Cardiac muscle cell (in vitro differentiated cells and primary cell): ENCODE results near the gene MYO3B. TPM values are rescaled to one million over a fixed set of nuclear protein-coding genes. Genes with fewer than 3 reads are reported as not detected.
A peak's percentile ranks its signal among the peaks of the same experiment; 100 is the strongest.

ENCODE experiments used
- DNase-seq, 2 donors: peaks; one replicate each; pipeline versions ENCODE4 v3.0.0 to v3.0.0-alpha.2; 2010 to 2017; ENCODE audit warnings: low read depth in 1 of 2, low spot score in 1 of 2
- H3K27ac ChIP-seq: fragments of 200-600 bp; sonication (generic); 2 replicates; pipeline ENCODE4 v1.5.1; 2016
- H3K27me3 ChIP-seq: fragments of 200-600 bp; sonication (generic); 2 replicates; pipeline ENCODE4 v1.6.0; 2016; ENCODE audit warnings: control low read depth
- H3K36me3 ChIP-seq: fragments of 200-600 bp; sonication (generic); 2 replicates; pipeline ENCODE4 v1.5.1; 2016; ENCODE audit warnings: control low read depth
- H3K4me1 ChIP-seq: fragments of 200-600 bp; sonication (generic); 2 replicates; pipeline ENCODE4 v1.8.1; 2017; ENCODE audit warnings: low read depth, mild to moderate bottlenecking, mixed run types
- H3K4me3 ChIP-seq: fragments of 200-600 bp; sonication (generic); 2 replicates; pipeline ENCODE4 v1.5.1; 2016; ENCODE audit warnings: mild to moderate bottlenecking
- H3K9me3 ChIP-seq: fragments of 200-600 bp; sonication (generic); 2 replicates; pipeline ENCODE4 v1.5.1; 2017; ENCODE audit warnings: low read depth, mild to moderate bottlenecking, control low read depth
- polyA plus RNA-seq: library from polyadenylated mRNA; unstranded; fragments of >200 nt; fragmentation: Nextera tagmentation; extraction: Ambion mirVana; gene quantifications from 2 replicates; pipeline ENCODE4 v1.2.1, GENCODE V29; 2016
- total RNA-seq: library from RNA; depleted of rRNA; stranded (reverse); fragments of >200 nt; gene quantifications from 2 replicates; pipeline ENCODE4 v1.2.3, GENCODE V29; 2016
- TF ChIP-seq, protein P1 (sequence below): IDR thresholded peaks from 2 replicates; pipeline ENCODE4 v1.5.1; 2012; ENCODE audit warnings: low read depth, mild to moderate bottlenecking, low read length

The MYO3B gene
- total and polyA plus RNA-seq, 2 experiments from 2014 or later, result not detected

- no peak for DNase-seq
- H3K27me3 ChIP-seq, result no peaks in the 10 kb centered on the region
- no peaks in the 10 kb centered on the region for H3K9me3 ChIP-seq
- TF ChIP-seq, protein P1, sequence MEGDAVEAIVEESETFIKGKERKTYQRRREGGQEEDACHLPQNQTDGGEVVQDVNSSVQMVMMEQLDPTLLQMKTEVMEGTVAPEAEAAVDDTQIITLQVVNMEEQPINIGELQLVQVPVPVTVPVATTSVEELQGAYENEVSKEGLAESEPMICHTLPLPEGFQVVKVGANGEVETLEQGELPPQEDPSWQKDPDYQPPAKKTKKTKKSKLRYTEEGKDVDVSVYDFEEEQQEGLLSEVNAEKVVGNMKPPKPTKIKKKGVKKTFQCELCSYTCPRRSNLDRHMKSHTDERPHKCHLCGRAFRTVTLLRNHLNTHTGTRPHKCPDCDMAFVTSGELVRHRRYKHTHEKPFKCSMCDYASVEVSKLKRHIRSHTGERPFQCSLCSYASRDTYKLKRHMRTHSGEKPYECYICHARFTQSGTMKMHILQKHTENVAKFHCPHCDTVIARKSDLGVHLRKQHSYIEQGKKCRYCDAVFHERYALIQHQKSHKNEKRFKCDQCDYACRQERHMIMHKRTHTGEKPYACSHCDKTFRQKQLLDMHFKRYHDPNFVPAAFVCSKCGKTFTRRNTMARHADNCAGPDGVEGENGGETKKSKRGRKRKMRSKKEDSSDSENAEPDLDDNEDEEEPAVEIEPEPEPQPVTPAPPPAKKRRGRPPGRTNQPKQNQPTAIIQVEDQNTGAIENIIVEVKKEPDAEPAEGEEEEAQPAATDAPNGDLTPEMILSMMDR, result no peak
- no peak overlapping the region for H3K4me3 ChIP-seq
- no peaks in the 10 kb centered on the region for H3K4me1 ChIP-seq
- no peaks in the 10 kb centered on the region for H3K36me3 ChIP-seq
- no peak overlapping the region for H3K27ac ChIP-seq
Observed at GRCh38 chr2:170215021-170215420, 37.1 kb downstream of the MYO3B start.

- no peak overlapping the region for H3K4me3 ChIP-seq
- H3K27me3 ChIP-seq, result no peaks in the 10 kb centered on the region
- H3K27ac ChIP-seq, result no peak overlapping the region
- TF ChIP-seq, protein P1, result no peak
- no peaks in the 10 kb centered on the region for H3K36me3 ChIP-seq
- no peaks in the 10 kb centered on the region for H3K9me3 ChIP-seq
- no peak for DNase-seq
- no peaks in the 10 kb centered on the region for H3K4me1 ChIP-seq
Observed at GRCh38 chr2:170216428-170216827, 38.5 kb downstream of the MYO3B start.

GRCh38 chr2:170216981-170217380 lies 39.0 kb downstream of the MYO3B start:
- H3K9me3 ChIP-seq, result no peaks in the 10 kb centered on the region
- no peaks in the 10 kb centered on the region for H3K4me1 ChIP-seq
- H3K4me3 ChIP-seq, result no peak overlapping the region
- DNase-seq, result no peak
- H3K36me3 ChIP-seq, result no peaks in the 10 kb centered on the region
- TF ChIP-seq, protein P1, result no peak
- no peaks in the 10 kb centered on the region for H3K27me3 ChIP-seq
- no peak overlapping the region for H3K27ac ChIP-seq

DNA sequence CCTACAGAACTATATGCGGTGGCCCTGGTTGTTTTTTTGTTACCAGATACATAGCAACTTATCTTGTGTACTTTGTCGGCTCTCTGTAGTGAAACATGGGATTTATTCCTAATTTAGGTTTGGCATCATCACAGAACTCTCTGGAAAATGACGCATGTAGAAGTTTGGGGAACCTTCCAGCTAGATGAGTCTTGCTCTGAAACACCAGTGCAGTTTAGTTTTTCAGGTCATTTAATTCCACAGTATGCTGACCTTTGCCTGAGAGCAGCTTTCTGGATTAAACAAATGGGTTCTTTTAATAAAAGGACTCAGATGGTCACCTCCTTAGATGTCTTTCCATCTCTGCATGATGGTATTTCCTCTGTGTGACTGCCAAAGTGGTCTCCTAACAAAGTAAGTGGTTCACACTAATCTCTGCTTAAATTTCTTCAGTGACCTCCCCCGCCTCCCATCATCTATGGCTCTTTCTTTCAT lies 39.9 kb downstream of the MYO3B start:
- peak in 1 of 2 donors; percentile 40 for DNase-seq

GRCh38 chr2:170218456-170218855 lies 40.5 kb downstream of the MYO3B start:
- TF ChIP-seq, protein P1, result no peak
- Histone ChIP-seq H3K27ac (no peak overlapping the region), H3K36me3 (no peaks in the 10 kb centered on the region), H3K4me3 (no peak overlapping the region), H3K4me1 (no peaks in the 10 kb centered on the region), H3K27me3 (no peaks in the 10 kb centered on the region), H3K9me3 (no peaks in the 10 kb centered on the region)
- DNase-seq, result no peak

More for the DNA sequence above, 39.9 kb downstream of the MYO3B start:
- no peak overlapping the region for H3K27ac ChIP-seq
- TF ChIP-seq, protein P1, result no peak
- H3K27me3 ChIP-seq, result no peaks in the 10 kb centered on the region
- H3K4me3 ChIP-seq, result no peak overlapping the region
- no peaks in the 10 kb centered on the region for H3K4me1 ChIP-seq
- no peaks in the 10 kb centered on the region for H3K9me3 ChIP-seq
- no peaks in the 10 kb centered on the region for H3K36me3 ChIP-seq

DNA sequence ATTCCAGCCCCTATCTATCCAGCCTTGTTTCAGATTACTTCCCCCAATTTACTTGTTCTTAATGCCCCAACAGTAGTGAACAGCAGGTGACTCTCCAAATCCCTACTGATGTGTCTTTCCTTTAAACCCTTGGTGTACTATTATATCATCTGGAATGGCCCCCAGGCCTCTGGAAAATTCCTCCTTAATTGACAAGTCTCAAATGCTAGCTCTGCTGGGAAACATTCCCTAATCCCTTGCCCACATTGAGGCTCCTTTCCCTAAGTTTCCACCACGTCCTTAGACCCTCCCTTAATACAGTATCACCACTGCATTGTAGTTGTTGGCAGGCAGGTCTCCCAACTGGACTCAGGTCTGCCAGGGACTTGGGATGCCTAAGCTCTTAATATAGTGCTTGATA lies 41.0 kb downstream of the MYO3B start:
- H3K9me3 ChIP-seq, result no peaks in the 10 kb centered on the region
- H3K27ac ChIP-seq, result no peak overlapping the region
- TF ChIP-seq, protein P1, result no peak
- no peak overlapping the region for H3K4me3 ChIP-seq
- no peaks in the 10 kb centered on the region for H3K36me3 ChIP-seq
- H3K4me1 ChIP-seq, result no peaks in the 10 kb centered on the region
- no peaks in the 10 kb centered on the region for H3K27me3 ChIP-seq
- no peak for DNase-seq
